AG10803 (cell line): ENCODE results near the gene JAM2.

Experiments
- DNase-seq: peaks from one replicate; pipeline ENCODE4 v3.0.0; 2010; ENCODE audit warnings: low read depth
- H3K4me3 ChIP-seq: 2 replicates; pipeline ENCODE4 v1.5.1; 2011; ENCODE audit warnings: mild to moderate bottlenecking, low read length, control low read depth
- CTCF ChIP-seq: conservative IDR thresholded peaks from 2 replicates; pipeline ENCODE4 v1.5.1; 2011; ENCODE audit warnings: mild to moderate bottlenecking, low read length, control low read depth, inconsistent platforms

Gene JAM2

GRCh38 chr21:25756190-25756932 lies 117.3 kb downstream of the JAM2 start:
- no peak for TF ChIP-seq CTCF
- H3K4me3 ChIP-seq = no peak overlapping the region
- DNase-seq = no peak

GRCh38 chr21:25757531-25757930 lies 118.5 kb downstream of the JAM2 start:
- no peak for TF ChIP-seq CTCF
- no peak for DNase-seq
- H3K4me3 ChIP-seq = no peak overlapping the region

- no peak for DNase-seq
- no peak for TF ChIP-seq CTCF
- H3K4me3 ChIP-seq = no peak overlapping the region
Observed at GRCh38 chr21:25759573-25759972, 120.5 kb downstream of the JAM2 start.

GRCh38 chr21:25760061-25760460 lies 121.0 kb downstream of the JAM2 start:
- TF ChIP-seq CTCF = no peak
- no peak for DNase-seq
- no peak overlapping the region for H3K4me3 ChIP-seq

- H3K4me3 ChIP-seq = no peak overlapping the region
- no peak for TF ChIP-seq CTCF
- DNase-seq = no peak
Observed at GRCh38 chr21:25760677-25761076, 121.6 kb downstream of the JAM2 start.

GRCh38 chr21:25764065-25764464 lies 125.0 kb downstream of the JAM2 start:
- no peak overlapping the region for H3K4me3 ChIP-seq
- no peak for DNase-seq
- TF ChIP-seq CTCF = no peak
